HT1080 (cell line): ENCODE data around the gene FBXW12. TPM values are rescaled to one million over a fixed set of nuclear protein-coding genes. Genes with fewer than 3 reads are reported as not detected.

Experiments used
- DNase-seq: peaks from one replicate; pipeline ENCODE4 v3.0.0-alpha.2; 2015; ENCODE audit warnings: low read depth
- total RNA-seq: library from RNA; depleted of rRNA; stranded (reverse); fragments of >200 nt; shearing (Covaris generic); gene quantifications from 2 replicates; pipeline ENCODE4 v1.2.3, GENCODE V29; 2014

FBXW12 gene
- total RNA-seq, 1 experiment from 2014 or later: not detected

- no peak for DNase-seq
These were observed 34.7 kb downstream of the FBXW12 start for GRCh38 chr3:48406443-48407431.

DNA sequence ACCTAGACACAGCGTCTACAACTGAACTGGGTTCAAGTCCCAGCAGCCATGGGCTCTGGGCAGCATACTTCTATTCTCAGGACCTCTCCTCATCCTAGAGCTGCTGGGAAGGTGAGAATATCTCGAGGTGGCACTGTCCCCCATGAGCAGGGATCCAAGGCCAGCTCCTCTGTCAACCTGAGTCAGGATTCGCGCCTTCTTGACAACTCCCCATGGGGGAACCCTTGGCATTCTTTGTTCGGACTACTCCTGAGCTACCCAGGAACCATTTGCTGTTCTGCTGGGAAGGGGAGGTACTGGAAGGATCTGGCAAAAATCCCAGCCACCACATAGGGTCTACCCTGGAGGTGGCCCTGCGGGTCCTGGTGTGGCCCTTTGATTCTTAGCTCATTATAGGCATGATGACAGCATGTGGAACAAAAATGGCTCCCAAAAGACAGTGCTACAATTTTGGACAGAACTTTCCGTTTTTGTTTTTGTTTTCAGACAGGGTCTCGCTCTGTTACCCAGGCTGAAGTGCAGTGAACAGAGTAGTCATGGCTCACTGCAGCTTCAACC is 35.6 kb downstream of the FBXW12 start:
- no peak for DNase-seq

GRCh38 chr3:48408823-48409281 is 36.8 kb downstream of the FBXW12 start:
- DNase-seq: no peak

DNA sequence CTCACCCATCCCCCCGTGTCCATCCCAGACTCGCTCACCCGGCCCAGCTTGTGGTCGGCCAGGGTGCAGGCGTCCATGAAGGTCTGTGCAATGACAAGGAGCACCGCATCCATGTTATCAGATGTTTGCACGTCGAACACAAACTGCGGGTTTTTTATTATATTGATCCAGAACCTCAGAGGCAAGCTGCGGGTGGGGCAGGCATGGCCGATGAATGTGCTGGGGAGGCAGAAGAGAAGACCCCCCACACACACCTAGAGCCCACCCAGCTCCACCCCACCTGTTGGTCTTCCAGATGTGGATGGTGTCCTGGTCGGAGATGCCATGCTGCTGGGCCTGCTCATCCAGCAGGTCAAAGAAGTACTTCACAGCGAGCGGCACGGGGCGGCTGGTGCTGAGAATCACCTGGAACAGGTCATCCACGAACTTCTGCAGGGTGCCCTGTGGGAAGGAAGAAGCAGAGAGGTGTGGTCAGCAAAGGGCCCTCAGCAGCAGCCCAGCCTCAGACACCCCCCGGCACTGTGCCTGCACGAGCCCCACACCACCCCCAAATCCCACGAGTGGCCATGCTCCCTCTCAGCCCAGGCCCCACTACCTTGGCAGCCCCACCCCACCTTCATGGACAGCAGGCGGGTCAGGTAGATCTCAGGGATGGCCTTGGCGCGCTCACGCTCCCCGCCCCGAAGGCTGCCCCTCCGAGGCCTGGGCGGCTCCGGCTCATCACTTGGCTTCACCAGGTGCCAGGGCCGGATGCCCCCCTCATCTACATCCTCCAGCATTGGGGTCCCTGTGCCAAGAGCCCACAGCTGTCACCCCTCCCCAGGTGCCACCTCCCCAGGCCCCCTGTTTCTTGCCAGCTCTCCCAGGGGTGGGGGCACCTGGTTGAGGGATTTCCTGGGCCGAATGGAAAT is 37.5 kb downstream of the FBXW12 start:
- DNase-seq: no peak

DNA sequence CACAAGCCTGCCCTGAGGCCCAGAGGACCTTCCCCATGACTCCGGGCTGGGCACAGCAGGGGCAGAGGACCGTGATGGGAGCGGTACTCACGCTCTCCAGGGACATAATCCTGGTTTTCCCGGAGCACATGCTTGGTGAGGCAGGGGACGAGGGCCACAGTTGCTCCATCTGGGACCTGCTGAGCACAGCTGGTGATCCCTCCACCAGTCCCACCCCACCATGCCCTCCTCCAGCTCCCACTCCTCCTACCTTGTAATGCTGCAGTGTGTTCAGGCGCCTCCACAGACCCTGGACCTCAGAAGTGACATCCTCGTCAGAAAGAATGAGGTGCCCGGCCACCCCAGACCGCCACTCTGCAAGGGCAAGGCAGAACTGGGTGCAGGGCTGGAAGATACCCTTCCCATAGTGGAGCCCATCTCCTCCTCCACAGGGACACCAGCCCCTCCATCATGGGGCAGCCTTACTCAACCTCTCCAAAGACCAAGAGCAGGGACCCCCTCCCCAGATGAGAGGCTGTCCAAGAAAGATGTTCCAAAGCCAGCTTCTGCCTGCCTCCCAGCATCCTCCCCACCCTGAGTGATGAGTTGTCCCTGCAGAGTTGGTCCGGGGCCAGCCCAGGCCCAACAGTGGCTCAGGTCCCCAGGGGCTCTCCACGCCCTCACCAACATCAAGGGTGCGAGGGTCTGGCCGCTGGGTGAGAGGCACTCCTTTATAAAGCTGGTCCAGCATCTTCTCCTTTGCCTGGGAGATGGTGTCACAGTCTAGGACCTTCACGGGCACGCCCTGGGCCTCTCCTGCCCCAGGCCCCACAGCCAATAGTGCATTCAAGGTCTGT is 38.4 kb downstream of the FBXW12 start:
- DNase-seq: no peak

DNA sequence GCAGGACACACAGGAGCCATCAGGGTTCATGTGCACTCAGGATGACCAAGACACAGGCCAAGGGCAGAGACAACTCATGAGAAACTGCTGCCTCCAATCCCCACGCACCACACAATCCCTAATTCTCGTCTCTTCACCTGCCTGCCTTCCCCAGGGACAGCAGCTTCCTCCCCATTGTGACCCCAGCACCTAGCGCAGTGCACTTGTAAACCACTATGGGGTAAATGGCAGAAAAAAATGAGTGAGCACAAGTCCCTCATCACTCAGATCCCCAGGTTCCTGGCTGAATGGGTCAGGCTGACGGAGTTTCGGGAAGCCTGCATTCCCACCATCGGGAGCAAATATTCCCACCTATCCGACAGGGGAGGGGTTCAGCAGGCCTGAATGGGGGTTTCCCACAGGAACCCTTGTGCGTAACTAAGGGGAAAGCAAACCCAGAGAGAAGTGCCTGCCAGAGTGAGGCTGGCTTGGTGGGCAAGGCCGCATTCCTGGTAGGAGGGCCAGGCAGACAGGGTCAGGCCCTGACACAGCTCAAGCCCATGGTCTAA is 39.1 kb downstream of the FBXW12 start:
- DNase-seq: no peak

DNA sequence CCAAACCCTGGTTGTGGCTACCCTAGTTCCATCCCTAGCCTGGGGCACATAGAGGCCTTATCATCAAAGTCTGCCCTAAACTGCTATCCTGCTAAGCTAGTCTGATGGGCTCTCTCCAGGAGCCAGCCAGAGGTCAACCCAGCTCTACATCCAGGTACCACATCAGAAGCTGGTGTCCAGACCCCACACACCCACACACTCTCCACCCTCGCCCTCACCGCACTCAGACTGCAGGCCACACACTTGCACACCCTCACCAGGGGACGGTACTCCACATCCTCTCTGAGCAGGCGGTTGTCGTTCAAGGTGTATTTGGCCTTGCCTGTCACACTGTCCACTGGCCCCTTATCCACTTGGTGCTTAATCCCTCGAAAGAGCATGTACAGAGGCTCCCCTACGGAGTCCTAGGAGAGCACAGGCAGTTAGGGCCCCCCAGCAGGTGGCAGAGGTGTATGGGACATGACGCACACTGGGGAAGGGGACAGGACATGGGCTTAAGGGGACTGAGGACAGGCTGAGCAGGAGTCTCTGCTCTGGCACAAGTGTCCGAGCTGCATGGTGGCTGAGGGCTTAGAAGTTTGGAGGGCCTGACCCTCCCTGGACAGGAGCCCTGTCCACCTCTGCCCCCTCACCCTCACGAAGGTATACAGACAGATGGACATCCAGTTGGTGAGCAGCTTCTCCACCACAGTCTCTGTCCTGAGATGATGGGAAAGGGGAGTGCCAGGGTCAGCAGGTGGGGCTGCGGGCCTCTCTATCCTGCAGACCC is 39.8 kb downstream of the FBXW12 start:
- no peak for DNase-seq

DNA sequence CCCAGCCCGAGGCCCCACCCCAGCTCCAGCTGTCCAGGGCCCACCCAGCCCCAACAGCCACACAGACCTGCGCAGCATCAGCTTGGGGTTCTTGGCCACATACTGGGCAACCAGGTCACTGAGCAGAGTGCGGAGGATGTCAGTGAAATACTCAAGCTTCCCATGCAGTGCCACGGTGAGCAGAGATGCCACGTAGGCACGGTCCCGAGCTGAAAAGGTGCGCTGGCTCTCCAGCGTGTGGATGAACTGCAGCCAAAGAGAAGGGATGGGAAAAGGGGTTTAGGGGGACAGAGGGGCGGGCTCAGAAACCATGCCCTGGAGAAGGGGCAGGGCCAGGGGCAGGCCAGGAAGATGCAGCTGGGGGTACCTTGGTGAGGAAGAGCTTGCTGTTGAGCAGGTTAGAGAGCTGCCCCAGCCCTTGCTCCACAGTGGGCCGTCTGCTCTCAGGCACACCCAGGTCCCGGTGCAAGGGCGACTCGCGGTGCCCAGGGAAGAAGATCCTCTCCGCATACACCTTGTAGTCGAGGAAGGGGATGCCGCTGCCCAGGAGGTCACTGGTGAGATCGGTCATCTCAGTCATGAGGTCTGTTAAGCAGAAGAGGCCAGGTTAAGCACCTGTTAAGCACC is 40.5 kb downstream of the FBXW12 start:
- DNase-seq: no peak

GRCh38 chr3:48413086-48413485 is 41.1 kb downstream of the FBXW12 start:
- no peak for DNase-seq

- no peak for DNase-seq
These were observed 41.6 kb downstream of the FBXW12 start for GRCh38 chr3:48413611-48414010.

- no peak for DNase-seq
These were observed 42.6 kb downstream of the FBXW12 start for GRCh38 chr3:48414376-48415250.

DNA sequence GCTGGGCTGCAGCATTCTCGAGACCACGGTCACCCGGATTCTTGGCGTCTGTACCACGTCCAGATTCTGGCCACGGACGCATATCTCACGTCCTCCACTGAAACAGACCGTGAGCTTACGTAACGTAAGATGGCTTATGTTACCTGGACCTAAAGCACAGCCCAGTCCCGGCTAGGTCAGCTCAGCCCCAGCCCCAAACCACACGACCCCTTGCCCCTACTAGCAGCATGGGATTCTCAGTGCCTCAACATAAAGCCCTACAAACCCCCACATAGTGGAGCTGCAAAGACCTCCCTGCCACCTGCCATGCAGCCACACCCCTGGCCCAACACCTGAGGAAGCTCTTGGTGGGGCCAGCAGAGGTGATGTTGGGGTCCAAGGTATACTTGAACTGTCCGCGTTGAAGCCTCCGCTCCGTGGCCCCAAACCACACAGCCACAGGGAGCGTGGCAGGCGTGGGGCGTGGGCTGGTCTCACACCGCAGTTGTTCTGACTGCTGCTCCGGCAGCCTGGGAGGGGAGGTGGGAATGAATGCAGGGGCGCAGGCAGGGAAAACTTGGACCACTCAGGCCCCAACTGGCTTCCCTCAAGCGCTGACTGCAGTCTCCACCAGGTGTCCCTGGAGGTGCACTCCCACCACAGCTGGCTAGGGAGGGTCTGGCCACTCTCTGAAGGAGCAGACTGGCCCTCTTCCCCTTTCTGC is 43.4 kb downstream of the FBXW12 start:
- no peak for DNase-seq

DNA sequence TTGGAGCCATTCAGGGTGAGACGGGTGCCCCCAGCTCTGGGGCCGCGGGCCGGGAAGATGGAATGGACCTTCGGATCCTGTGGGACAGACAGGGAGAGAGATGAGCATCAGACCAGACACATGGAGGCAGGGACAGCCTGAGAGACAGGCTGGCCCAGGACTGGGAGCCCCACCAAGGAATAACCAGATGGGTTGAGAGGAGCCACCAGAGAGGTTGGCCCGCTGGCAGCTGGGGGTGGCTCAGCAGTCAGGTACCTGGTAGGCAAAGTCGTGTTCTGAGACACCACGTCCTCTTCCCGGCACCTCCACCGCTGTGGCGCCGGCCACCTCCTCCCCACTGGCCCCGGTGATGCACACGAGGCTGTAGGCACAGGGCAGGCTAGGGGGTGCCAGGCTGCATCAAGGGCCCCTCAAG is 44.1 kb downstream of the FBXW12 start:
- DNase-seq: no peak

- no peak for DNase-seq
These were observed 44.5 kb downstream of the FBXW12 start for GRCh38 chr3:48416546-48416945.

- DNase-seq: no peak
These were observed 45.6 kb downstream of the FBXW12 start for GRCh38 chr3:48417529-48418108.

- DNase-seq: no peak
These were observed 46.1 kb downstream of the FBXW12 start for GRCh38 chr3:48418140-48418539.

GRCh38 chr3:48418651-48419050 is 46.6 kb downstream of the FBXW12 start:
- no peak for DNase-seq
